Activated T-helper 1 cell treated with anti-CD3 and anti-CD28 coated beads, Interleukin-2, amount 50 U/mL, for 16 hours (primary cell): ENCODE measurements around the gene TRIM47.

ENCODE experiments used
- DNase-seq, 2 donors: peaks; one replicate each; pipeline ENCODE4 v3.0.0-alpha.2; 2020; ENCODE audit warnings: low read depth in 1 of 2, low spot score in 1 of 2

TRIM47 gene

GRCh38 chr17:75909051-75909811 lies 30.9 kb upstream of the TRIM47 start:
- no peak for DNase-seq

GRCh38 chr17:75908201-75908600 lies 29.8 kb upstream of the TRIM47 start:
- no peak for DNase-seq

- DNase-seq, result no peak
Observed at GRCh38 chr17:75906143-75906884, 27.9 kb upstream of the TRIM47 start.

- DNase-seq, result peak; percentile 87 to 96
Observed at GRCh38 chr17:75904749-75905521, 26.6 kb upstream of the TRIM47 start, which contains the start of gene MRPL38. MRPL38 (minus strand) TSS chr17:75904884; CDS start chr17:75904875, 9 bp downstream.

- DNase-seq, result no peak
Observed at GRCh38 chr17:75902406-75902805, 24.0 kb upstream of the TRIM47 start.

GRCh38 chr17:75901727-75902126 lies 23.3 kb upstream of the TRIM47 start:
- DNase-seq, result no peak

- no peak for DNase-seq
Observed at GRCh38 chr17:75900691-75901533, 22.5 kb upstream of the TRIM47 start.

- DNase-seq, result no peak
Observed at GRCh38 chr17:75899767-75900468, 21.5 kb upstream of the TRIM47 start.

- DNase-seq, result no peak
Observed at GRCh38 chr17:75899353-75899752, 21.0 kb upstream of the TRIM47 start.

GRCh38 chr17:75898791-75899190 lies 20.4 kb upstream of the TRIM47 start:
- DNase-seq, result no peak

- DNase-seq, result no peak
Observed at GRCh38 chr17:75898065-75898464, 19.7 kb upstream of the TRIM47 start.

GRCh38 chr17:75897160-75898019 lies 19.0 kb upstream of the TRIM47 start:
- no peak for DNase-seq

- peak; percentile 44 to 67 for DNase-seq
Observed at GRCh38 chr17:75896415-75897159, 18.2 kb upstream of the TRIM47 start, which contains the start of gene TRIM65. TRIM65 (minus strand) TSS chr17:75896951; CDS start chr17:75896937, 14 bp downstream.

GRCh38 chr17:75895370-75896155 lies 17.2 kb upstream of the TRIM47 start:
- no peak for DNase-seq

- DNase-seq, result no peak
Observed at GRCh38 chr17:75894049-75894733, 15.8 kb upstream of the TRIM47 start.

GRCh38 chr17:75893305-75894048 lies 15.1 kb upstream of the TRIM47 start:
- DNase-seq, result no peak
